MM.1S (cell line): Measurements from ENCODE around the gene TSPAN9.

Source experiments
- CTCF ChIP-seq: fragments of 300-600 bp; sonication (generic); IDR thresholded peaks from 2 replicates; pipeline ENCODE4 v1.5.1; 2016; ENCODE audit warnings: antibody characterized with exemption, low read length, mixed read lengths
- EZH2 ChIP-seq: fragments of 300-600 bp; sonication (generic); optimal IDR thresholded peaks from 2 replicates; pipeline ENCODE3; 2017; ENCODE audit warnings: low read depth, mild to moderate bottlenecking, antibody characterized with exemption, low read length, mixed read lengths

GRCh38 chr12:3030821-3031429, 46.3 kb upstream of the TSPAN9 start:
- TF ChIP-seq CTCF (no peak), EZH2 (no peak)
